GM21526 (cell line): ENCODE results near the gene CEP131.

Experiments
- ATAC-seq: cut with Tn5 transposase; IDR thresholded peaks from one replicate; pipeline ENCODE4 v1.9.1; 2021; ENCODE audit warnings: moderate library complexity; ENCODE audit not compliant: unreplicated experiment, low FRiP score

CEP131 gene

GRCh38 chr17:81190591-81190990 is 32.2 kb downstream of the CEP131 start:
- ATAC-seq, result no peak

GRCh38 chr17:81189670-81190530 is 32.9 kb downstream of the CEP131 start:
- no peak for ATAC-seq

GRCh38 chr17:81189016-81189415 is 33.7 kb downstream of the CEP131 start:
- no peak for ATAC-seq

- no peak for ATAC-seq
Measured at GRCh38 chr17:81188491-81188840, 34.3 kb downstream of the CEP131 start.

- ATAC-seq, result no peak
Measured at GRCh38 chr17:81187586-81188490, 34.9 kb downstream of the CEP131 start.

GRCh38 chr17:81187120-81187519 is 35.6 kb downstream of the CEP131 start:
- ATAC-seq, result no peak

GRCh38 chr17:81186203-81186602 is 36.6 kb downstream of the CEP131 start:
- no peak for ATAC-seq

GRCh38 chr17:81184555-81184954 is 38.2 kb downstream of the CEP131 start:
- ATAC-seq, result no peak

- no peak for ATAC-seq
Measured at GRCh38 chr17:81183807-81184206, 39.0 kb downstream of the CEP131 start.

- no peak for ATAC-seq
Measured at GRCh38 chr17:81183316-81183715, 39.4 kb downstream of the CEP131 start.

- ATAC-seq, result no peak
Measured at GRCh38 chr17:81182596-81182995, 40.2 kb downstream of the CEP131 start.

GRCh38 chr17:81181811-81182185 is 41.0 kb downstream of the CEP131 start:
- no peak for ATAC-seq

GRCh38 chr17:81180836-81181810 is 41.6 kb downstream of the CEP131 start:
- ATAC-seq, result no peak

- ATAC-seq, result no peak
Measured at GRCh38 chr17:81179861-81180260, 42.9 kb downstream of the CEP131 start.

GRCh38 chr17:81179220-81179619 is 43.5 kb downstream of the CEP131 start:
- no peak for ATAC-seq

GRCh38 chr17:81178136-81179091 is 44.4 kb downstream of the CEP131 start:
- no peak for ATAC-seq

GRCh38 chr17:81176666-81177065 is 46.1 kb downstream of the CEP131 start:
- ATAC-seq, result no peak

GRCh38 chr17:81173762-81174155 is 49.0 kb downstream of the CEP131 start:
- no peak for ATAC-seq

GRCh38 chr17:81173052-81173761 is 49.6 kb downstream of the CEP131 start:
- ATAC-seq, result no peak
